Activated CD8-positive, alpha-beta memory T cell treated with anti-CD3 and anti-CD28 coated beads, Interleukin-2, amount 50 U/mL, for 48 hours (primary cell): ENCODE measurements around the gene ABLIM2.

ENCODE experiments used
- DNase-seq: peaks from one replicate; pipeline ENCODE4 v3.0.0-alpha.2; 2020

The ABLIM2 gene

DNA sequence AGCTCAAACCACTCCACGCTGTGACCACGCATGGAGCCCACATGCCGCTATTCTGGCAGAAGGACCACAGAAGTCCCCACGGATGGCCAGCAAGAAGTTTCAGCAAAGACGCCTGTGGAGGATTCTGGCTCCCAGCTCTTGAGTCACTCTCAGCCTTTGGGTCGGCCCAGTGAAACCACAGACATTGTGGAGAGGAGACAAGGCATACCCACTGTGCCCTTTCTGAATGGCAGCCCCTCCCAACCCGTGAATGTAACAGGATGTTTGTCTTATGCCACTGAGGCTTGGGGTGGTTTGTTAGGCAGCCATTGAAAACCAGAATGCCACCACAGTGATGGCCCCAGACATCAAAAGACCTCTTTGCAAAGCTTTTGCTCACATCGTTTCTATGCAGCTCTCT is 42.7 kb downstream of the ABLIM2 start:
- DNase-seq = no peak

DNA sequence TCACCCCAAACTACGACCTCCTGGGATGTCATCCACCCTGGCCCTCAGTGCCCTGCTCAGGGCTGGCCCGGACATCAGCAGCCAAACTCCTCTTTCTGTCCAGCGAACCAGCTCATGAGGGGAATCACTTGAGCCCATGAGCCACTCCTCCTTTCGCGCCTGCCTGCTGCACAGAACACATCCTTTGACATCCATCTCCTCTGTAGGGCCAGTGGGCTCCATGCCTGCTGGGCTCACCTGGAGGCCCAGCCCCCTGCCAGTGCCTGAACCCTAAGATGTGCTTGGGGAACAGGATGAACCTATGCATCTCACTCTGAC is 43.5 kb downstream of the ABLIM2 start:
- no peak for DNase-seq

DNA sequence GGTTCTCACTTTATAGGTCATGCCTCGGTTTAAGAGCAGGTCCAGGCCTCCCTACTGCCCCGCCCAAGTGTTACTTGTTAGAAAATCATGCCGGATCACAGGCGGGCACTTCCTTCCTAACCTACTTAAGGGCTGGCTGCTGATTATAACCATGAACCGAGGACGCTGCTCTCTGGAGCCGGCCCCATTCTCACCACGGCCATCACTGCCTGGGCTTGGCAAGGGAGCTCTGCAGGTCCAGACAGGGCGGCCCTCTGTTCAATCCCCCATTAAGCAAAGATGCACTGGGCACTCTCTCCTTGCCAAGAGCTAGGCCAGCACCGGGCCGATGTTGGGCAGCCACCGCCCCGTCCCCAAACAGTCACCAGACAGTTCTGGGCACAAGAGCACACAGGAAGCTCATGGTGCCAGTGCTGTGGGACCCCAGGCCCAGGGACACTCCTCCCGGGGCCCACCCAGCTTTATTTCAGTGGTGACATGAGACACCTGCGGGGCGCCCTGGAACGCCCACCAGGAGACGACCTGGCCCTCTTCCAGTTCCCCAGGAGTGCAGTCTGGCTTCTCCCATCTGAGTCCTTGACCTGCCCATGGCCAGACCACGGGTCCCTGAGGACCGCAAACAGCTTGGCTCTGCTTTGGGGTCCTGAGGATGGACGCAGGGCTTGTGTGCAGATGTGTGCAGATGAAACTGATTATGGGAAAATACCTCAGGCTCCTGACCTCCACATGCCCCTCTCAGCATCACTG is 44.0 kb downstream of the ABLIM2 start:
- DNase-seq = no peak

DNA sequence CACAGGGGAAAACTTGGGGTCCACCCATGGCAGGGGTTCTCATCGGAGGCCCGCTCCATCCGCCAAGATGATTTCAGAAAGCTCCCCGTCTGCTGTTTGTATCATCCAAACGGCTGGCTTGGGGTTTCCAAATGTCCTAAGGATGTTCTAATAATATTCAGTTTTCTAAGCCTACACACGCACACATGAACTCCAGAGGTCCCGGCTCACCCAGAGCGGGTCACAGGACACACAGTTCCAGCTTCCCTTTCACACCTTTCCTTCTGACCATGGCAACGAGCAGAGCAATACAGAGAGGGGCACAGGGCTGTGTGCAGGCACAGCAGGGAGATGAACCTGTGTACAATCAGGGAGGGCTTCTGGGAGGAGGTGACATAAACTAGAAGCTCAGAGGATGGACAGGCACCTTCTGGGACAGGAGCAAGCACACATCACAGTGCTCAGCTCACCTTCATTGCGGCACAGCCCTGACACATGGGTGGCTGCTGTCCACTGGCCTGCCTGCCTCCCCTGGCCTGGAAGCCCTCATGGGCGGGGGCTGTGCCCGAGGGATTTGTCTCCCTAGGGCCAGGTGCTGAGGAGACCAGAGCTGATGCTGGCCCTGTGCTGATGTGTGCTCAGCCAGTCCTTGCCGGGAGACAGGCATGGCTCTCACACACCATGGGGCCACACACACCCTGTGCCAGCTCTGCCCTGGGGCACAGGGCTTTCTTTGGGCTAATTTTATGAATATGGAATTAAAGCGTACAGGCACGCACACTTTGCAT is 44.8 kb downstream of the ABLIM2 start:
- no peak for DNase-seq

DNA sequence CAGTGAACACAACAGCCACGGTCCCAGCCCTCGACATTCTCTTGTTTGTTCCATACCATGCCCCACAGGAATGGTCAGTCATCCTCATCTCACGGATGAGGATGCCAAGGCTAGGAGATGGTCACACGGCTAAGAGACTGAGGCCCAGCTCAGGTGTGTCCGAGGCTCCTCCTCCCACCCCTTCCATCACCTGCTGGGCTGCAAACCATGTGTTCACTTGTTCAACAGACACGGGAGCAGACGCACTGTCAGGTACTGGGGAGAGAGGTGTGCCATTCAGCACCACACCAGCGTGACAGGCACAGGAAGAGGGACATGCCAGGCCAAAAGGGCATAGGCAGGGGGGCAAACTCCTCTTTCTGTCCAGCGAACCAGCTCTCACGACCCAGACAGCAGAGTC is 45.9 kb downstream of the ABLIM2 start:
- DNase-seq = no peak

DNA sequence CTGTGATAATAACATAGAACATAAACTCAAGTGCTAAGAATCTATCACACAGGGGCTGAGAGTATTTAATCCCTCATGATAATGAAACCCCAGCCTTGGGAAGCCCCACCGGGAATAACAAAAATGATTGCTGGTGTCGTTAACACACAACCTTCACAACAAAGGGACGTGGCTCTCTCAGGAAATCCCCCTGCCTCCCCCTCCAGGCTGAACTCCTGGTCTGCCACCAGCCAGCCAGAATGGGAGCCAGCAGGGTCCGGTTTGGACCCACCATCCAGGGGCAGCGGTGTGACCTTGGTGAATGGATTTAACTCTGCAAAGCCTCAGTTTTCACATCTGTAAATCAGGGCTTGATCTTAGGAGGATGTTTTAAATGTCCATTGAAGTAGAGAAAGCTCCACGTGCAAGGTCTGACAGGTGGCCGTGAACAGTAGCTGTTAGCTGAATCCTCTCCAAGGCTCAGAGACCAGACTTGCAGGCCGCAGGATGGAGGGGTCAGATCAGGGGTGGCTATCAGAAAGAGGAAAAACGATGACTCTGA is 46.5 kb downstream of the ABLIM2 start:
- no peak for DNase-seq

DNA sequence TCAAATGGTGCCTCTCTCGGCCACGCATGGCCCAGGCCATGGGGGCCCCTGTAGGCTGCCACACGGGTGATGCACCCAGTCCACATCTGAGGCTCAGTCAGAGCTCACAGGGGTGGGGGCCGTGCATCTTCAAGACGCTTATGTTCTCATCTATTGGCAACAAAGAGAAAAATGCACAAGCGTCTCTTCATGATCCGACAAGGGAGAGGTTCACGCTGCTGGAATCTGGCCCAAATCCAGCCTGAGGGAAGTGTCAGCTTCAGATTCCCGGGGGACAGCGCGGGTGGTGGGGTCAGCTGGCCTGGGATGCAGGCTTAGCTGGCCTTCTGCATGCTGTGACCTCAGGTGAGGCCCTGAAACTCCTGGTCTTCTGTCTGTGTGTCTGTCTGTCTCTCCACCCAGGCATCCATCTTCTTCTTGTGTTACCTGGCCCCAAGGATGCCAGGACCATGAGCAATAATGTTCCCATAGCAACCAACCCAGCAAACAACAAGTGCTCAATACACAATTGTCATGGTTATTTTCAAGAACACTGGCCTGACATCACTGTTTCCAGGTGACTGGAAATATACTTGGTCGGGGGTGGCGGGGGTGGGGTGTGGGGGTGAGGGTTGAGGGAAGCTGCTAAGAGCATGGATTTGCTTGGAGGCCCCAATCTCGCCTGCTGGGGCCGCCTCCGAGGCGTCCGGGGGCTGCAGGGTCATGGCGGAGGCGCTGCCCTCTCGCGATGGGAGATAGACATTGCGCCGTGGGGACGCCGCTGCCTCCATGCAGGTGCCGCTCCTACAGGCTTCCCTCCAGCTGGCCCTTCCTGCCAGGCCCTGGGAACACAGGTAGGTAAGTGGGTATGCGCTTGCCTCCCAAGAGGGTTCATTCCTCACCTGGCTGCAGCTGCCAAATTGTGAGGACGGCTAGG is 48.3 kb downstream of the ABLIM2 start:
- no peak for DNase-seq

DNA sequence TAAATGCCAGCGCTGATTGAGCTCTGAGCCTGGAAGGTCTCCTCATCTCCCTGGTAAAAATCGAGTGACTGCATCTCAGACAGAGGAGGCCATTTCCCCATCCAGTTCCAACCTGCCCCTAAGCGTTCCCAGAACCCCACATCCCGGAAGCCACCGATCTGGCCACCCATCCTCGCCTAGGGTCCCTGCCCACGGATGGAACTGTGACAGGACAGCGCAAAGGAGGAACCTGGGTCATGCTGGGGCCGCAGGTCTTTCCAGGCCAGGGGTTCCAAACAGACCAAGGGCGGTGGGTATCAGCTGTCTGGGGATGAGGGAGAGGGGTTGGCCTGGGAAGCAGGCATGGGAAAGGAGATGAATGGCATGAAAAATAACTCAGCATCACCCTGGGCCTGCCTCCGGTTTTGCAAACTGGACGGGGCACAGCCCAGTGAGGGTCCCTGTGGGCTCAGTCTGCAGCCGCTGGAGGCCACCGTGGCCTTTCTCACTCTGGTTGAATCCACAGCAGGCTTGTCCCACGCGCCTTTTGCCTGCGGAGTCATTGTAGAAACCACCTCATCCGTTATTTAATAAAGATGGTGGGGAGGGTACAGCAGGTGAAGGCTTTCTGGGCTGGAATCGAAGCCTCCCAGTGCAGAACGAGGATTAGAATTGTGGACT is 49.1 kb downstream of the ABLIM2 start:
- no peak for DNase-seq

DNA sequence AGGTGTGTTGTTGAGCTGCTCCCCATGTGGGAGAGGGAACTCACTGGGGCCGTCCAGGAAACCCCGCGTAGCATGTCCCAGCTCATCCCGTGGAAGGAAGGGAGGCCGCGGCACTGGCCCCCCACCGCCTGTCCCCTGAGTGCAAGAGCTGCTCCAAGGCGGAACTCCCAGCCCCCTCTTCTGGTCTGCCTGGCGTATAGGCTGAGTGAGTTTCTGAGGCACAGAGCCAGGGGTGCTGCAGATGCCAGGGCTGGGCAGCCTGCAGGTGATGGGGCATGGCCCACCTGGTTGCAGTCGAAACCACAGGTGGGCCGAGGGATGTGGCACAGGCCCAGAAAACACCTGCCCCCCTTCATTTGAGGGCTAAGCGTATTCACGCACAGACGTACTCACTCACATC is 49.6 kb downstream of the ABLIM2 start:
- no peak for DNase-seq

DNA sequence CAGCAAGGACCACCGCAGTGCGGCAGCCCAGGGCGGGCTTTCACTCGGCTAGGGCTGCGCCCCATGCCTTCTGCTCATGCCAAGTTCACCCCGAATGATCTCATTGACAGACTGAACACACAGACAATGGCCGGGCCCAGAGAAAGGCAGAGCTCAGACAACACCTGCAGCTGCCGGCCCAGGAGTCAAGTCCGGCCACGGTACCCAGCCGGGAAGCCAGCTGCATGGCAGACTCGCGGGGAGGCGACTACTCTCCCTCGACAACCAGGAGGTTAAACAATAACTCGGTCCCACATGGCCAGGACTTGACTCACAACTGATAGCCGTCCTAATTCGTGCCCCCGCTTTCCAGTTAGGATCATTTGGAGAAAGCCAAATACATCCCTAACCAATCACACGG is 50.4 kb downstream of the ABLIM2 start:
- no peak for DNase-seq

DNA sequence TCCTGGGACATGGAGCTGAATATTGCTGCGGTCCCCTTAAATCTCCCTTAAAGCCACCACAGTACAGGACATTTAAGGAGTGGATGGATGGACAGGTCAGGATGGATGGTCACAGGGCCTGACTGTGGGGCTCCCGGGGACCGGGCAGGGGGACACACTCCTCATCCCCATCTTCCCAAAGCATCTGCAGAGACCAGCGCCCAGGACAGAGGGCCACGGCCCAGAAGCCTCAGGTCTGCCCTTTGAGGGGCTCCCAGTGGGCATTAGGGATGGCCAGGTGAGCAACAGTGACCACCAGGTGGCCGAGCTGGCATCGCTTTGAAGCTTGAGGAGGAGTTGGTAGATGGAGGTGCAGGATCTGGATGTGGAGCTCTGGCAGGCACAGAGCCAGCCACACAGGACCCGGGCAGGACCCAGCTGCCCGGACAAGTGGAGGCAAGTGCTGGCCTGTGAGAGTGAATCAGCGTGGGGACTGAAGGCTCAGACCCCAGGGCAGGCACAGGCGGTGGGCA is 51.4 kb downstream of the ABLIM2 start:
- no peak for DNase-seq

DNA sequence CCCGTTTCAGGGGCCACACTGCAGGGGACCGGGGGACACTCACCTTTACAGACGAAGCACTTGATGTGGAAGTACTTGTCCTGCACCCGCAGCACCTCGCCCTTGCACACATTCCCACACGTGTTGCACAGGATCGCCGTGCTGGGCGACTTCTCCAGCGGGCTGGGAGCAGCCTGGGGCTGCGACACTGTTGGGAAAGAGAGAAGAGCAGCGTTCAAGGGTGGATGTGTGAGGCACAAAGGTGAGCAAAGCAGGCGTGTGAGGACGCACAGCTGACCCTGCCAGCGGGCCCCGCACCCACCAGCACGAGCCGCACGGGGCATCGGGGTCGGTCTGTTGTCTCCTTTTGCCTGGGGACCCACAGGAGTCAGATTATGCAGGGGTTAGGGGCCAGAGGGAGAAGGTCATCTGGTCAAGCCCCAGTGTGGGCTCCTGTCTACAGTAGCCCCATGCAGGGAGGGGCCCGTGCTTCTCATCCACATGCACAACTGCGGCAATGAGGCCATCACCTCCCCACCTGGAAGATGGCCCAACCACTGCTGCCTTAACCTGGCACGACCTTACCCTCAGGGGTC is 52.1 kb downstream of the ABLIM2 start:
- DNase-seq = no peak

DNA sequence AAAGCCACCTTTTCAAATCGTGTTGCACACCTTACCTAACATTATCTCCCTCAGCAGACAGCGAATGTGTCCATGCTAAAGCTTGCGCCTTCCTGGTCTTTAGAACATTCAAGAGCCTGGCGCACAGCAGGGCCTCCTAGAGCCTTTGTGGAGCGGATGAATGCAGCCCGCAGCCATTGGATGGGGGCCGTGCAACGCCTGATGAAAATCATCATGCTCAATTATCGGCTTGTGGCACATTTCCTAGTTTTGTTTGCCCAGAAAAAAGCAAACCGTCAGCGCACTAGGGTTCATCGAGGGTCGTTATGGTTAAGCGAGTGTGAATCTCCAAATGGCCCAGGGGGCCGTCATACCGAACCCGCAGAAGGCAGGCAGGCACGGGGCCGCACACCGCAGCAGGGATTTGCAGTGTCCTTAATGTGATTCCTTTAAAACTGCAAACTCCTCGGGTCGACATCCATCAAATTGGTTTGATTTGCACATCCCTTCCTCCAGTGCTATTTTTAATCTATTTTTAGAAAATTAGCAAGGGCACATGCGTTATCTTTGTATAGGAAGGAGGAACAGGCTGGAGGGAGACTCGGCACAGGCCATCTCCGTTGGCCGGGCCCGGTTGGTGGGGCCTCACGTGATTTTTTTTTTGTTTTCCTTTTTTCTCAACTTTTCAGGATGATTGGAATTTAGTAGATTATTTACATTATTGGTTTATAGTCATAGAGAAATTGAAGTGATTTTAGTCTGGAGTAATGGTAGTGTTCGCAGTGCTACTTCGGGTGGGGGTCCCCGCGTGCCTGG is 53.1 kb downstream of the ABLIM2 start:
- no peak for DNase-seq

DNA sequence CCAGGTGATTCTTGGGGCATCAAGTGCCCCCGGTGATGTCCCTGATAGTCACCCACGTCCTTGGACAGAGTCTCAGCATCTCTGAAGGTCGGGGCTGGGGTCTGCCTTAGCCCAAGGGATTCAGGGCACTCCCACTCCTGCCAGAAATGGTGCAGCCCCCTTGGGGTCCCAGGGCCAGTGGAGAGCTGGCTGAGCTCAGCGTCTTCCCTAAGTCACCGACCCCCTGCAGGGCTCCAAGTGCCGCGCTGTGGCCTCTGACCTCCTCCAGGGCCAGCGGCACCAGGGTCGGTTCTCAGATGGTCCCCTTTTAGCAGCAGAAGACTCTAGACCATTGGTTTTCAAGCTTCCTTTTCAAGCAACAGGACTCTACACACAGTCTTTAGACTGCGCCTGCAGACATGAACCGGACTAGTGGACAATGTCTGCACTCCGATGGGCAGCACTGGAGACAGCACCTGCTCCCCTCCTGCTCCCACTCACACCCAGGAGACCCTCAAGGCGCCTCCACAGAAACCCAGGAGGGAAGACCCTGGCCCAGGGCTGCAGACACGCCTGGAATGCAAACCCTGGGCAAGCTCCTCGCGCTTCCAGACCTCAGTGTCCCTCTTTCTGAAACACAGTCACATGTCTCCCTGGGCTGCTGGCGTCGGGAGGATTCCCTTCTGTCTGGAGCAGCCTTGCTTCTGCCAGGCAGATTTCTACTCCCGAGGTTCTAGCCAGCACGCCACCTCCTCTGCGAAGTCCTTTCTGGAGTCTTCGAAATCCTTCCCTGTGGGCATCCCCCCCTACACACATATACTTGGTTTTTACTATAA is 53.9 kb downstream of the ABLIM2 start:
- no peak for DNase-seq

DNA sequence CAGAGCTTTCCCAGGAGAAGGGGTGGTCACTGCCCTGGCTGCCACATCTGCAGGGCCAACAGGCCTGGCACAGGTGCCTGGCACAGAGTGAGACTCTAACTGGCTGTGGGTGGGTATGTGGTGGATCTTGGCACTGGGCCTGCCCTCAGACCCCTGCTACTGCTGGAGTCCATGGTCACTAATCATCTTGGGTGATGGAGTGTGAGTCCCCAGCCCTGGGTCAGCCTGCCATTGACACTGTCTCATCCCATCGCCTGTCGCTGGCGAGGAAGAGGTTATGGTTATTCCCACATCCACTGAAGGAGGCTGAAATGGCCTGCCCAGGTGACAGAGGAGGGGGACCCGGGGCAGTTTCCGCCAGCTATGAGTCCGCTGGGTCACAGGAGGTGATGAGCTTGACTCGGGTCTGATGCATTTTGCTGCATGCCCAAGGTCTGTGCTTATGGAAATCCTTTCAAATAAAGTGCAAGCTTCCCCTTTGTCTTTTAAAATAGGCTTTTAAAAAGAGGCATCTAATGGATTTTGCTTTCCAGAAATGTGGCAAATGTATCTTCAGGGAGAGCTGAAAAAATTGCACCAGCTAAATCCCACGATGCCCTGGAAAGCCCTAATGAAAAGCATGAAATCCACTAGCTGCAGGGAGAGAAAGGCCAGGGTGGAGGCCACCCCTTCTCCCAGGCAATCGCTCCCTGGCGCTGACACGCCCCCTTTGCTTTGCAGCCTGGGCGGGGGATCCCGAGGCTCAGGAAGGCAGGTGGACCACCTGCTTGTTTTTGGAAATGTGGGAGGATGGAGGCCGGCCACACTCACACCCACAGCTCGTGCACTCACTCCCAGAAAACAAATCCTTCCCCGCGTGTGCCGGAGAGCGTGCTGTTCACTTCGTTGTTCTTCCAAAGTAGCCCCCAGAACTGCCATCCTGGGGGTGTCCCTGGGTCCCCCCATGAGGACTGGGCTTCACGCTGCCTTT is 54.9 kb downstream of the ABLIM2 start:
- no peak for DNase-seq

DNA sequence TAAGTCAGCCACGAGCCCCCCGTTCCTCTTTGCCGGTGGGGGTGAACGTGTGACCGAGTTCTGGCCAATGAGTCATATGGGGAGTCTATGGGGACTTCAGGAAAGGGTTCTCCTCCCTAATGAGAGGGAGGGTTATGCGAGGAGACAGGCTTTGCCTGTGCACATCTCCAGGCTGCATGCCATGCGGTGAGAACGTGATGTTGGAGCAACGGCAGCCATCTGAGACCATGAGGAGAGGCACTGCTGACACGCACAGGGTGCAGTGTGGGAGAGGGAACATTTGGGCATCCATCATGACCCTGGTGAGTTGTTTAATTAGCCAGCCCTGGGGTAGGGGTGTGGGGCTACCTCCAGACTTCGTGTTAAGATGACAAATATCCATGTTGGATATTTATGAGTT is 55.8 kb downstream of the ABLIM2 start:
- no peak for DNase-seq

DNA sequence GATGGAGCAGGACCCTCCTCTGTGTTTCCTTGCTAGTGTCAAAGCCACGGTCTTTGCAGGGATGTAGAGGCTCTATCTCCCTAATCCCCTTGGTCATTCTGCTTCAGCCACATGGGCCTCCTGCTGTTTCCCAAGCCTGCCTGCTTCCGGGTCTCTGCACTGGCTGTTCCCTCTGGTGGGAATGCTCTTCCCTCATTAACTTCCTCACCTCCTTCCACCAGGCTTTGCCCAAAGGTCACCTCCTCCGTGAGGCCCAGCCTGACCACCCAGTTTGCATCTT is 56.6 kb downstream of the ABLIM2 start:
- DNase-seq = no peak

DNA sequence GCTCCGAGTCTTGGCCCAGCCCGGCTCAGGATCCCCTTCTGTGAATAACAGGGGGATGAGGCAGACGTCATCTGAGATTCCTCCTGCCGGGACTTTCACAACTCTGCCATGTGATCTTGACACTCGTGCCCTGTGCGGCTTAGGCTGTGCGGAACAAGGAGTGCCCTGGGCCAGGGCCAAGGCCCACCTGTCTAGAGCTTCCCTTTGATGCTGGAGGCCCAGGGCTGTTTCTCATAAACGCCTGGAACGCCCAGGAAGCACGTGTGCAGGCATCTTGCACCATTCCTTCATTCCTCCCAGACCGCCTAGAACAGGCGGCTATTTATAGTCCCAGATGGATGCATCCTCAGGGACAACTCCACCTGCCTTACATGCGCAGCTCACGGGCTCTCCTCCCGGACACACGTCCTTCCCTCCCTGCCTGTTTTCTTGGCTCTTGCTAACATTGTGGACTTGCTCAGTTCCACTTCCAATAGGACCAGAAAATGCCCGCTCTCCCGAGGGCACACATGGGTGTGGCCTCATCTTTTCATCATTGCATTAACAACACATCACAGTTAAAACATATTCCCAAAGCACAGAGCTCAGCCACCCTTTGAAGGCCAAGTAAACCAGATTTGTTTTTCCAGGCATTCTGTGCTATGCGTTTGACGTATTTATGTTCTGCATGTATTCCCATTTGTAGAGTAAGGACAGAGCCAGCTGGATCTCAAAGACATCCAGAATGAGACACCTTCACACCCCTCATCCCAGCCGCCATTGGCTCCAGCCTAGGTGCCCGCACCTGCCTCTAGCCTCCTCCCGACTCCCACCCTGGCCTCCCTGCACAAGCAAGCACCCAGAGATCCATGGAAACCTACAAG is 57.2 kb downstream of the ABLIM2 start:
- DNase-seq = no peak
